Heart right ventricle (tissue), 16 donors: Measurements from ENCODE around the gene NFIL3. TPM values are rescaled to one million over a fixed set of nuclear protein-coding genes. Genes with fewer than 3 reads are reported as not detected.

Experiments used
- ATAC-seq, 8 donors: fragments of 200-7000 bp; cut with Tn5 transposase; one replicate each; pipeline ENCODE4 v1.9.1; 2020; ENCODE audit warnings: mild to moderate bottlenecking in 8 of 8, moderate library complexity in 8 of 8, moderate number of reproducible peaks in 1 of 8
- DNase-seq, 2 donors: peaks; one replicate each; pipeline ENCODE4 v3.0.0-alpha.2; 2020
- H3K27ac ChIP-seq, 10 donors: fragments of 200-600 bp; sonication (generic) in 2 of 10; one replicate each; pipeline versions ENCODE4 v1.5.0 to v1.8.0; 2020 to 2022; ENCODE audit warnings: mild to moderate bottlenecking in 3 of 10
- H3K27me3 ChIP-seq, 7 donors: fragments of 200-600 bp; one replicate each; pipeline ENCODE4 v1.8.0; 2021 to 2022; ENCODE audit warnings: mild to moderate bottlenecking in 2 of 7
- H3K36me3 ChIP-seq, 9 donors: fragments of 200-600 bp; sonication (generic) in 1 of 9; one replicate each; pipeline versions ENCODE4 v1.5.0 to v1.8.0; 2020 to 2022; ENCODE audit warnings: mild to moderate bottlenecking in 2 of 9
- H3K4me1 ChIP-seq, 9 donors: fragments of 200-600 bp; sonication (generic) in 1 of 9; one replicate each; pipeline versions ENCODE4 v1.5.0 to v1.8.0; 2020 to 2022; ENCODE audit warnings: mild to moderate bottlenecking in 4 of 9
- H3K4me3 ChIP-seq, 10 donors: fragments of 200-600 bp; sonication (generic) in 2 of 10; one replicate each; pipeline versions ENCODE4 v1.5.0 to v1.8.0; 2020 to 2022; ENCODE audit warnings: mild to moderate bottlenecking in 7 of 10, moderate library complexity in 2 of 10
- H3K9me3 ChIP-seq, 11 donors: fragments of 200-600 bp in 10 of 11; sonication (generic) in 2 of 11; one replicate each; pipeline versions ENCODE4 v1.5.0 to v1.8.0; 2013 to 2022; ENCODE audit warnings: mild to moderate bottlenecking in 2 of 11, control low read depth in 1 of 11, moderate library complexity in 1 of 11
- WGBS, 2 donors: extraction: QIAGEN DNeasy Blood & Tissue Kit; methylation state at CpG; one replicate each; pipeline ENCODE4 v1.1.7; 2013; ENCODE audit warnings: inconsistent platforms in 1 of 2; 5-methylcytosine and 5-hydroxymethylcytosine counted together
- intact Hi-C, 10 donors: fragments of 100-400 bp; cut with DNase I; formaldehyde crosslinking; loops; one replicate each; pipeline versions ENCODE4 v1.11.1 to v1.14.2; 2022
- polyA plus RNA-seq, 2 donors: library from polyadenylated mRNA; stranded (reverse); fragments of 200-250 nt; gene quantifications; one replicate each; pipeline ENCODE4 v1.2.3, GENCODE V29; 2013
- total RNA-seq, 10 donors: library from RNA; stranded (reverse); fragmentation: NEBNext Ultra II Directional in 3 of 10; extraction: Animal tissue kit (Norgen Biotek cat#: 25700) in 3 of 10; gene quantifications; one replicate each; pipeline versions ENCODE4 v1.2.1 to v1.2.4, GENCODE V29; 2021 to 2023
- TF ChIP-seq, protein P1 (sequence below), 9 donors: fragments of 200-600 bp; sonication (generic) in 2 of 9; IDR thresholded peaks; one replicate each; pipeline versions ENCODE4 v1.5.0 to v1.8.0; 2021 to 2022; ENCODE audit warnings: antibody characterized with exemption in 9 of 9, mild to moderate bottlenecking in 5 of 9, moderate library complexity in 1 of 9
- donor health status: Arrhythmogenic right ventricular cardiomyopathy.
- donor health status: ischemic (EF 13 %, LVEDD 7.1; RV severe dilation, severe dysfunction).
- donor health status: healthy with polysubstance abuse.
- donor health status: DM: no; HTN: yes; CAD: no.
- donor health status: DM: no; HTN: no; CAD: no.
- donor health status: ischemic (EF 25% LVEDD 6.9; RV normal size, moderate dysfunction).
- donor health status: ischemic (EF 25% LVEDD 5.7; RV mildly dilated, moderate dysfunction).
- donor health status: healthy.
- donor health status: DM: yes; HTN: yes; CAD: no.
- donor health status: Ischemic cardiomyopathy.
- donor health status: ischemic (EF 35%, LVEDD 5.7; RV mildly dilated, moderate dysfunction).
- donor health status: nonischemic (EF 11% LVEDD 7.7; RV severe dilation, severe dysfunction).
- donor health status: DM: yes; HTN: yes; CAD: no.
- donor health status: PGD.
- donor health status: ischemic (EF 29% LVEDD 5.4; RV normal size, mild dysfunction).
- donor health status: nonischemic (EF 23%, LVEDD 6.1; RV moderate dilation, normal function).

The NFIL3 gene
- total and polyA plus RNA-seq, 12 donors: 10.8 to 88.0 (median 26.9) TPM

DNA sequence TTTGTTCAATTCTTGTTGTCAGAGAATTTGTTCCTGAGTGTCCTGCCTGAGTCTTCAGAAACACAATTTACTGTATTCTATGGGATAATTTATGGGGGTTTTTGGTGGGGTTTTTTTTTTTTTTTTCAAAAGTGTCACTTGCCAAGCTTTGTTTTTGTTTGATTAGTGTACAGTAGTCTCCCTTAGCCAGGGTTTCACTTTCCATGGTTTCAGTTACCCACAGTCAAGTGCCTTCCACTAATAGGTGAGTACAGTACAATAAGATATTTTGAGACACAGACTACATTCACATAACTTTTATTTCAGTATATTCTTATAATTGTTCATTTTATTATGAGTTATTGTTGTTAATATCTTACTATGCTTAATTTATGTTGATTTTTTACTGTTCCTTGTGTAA, 36.9 kb downstream of the NFIL3 start:
- intact Hi-C loops: no loop called here
- Histone ChIP-seq H3K36me3 (no peaks in the 10 kb centered on the region), H3K9me3 (no peaks in the 10 kb centered on the region), H3K4me1 (no peaks in the 10 kb centered on the region), H3K27me3 (no peaks in the 10 kb centered on the region), H3K27ac (no peak overlapping the region), H3K4me3 (no peak overlapping the region)
- no peak for ATAC-seq
- TF ChIP-seq, protein P1, sequence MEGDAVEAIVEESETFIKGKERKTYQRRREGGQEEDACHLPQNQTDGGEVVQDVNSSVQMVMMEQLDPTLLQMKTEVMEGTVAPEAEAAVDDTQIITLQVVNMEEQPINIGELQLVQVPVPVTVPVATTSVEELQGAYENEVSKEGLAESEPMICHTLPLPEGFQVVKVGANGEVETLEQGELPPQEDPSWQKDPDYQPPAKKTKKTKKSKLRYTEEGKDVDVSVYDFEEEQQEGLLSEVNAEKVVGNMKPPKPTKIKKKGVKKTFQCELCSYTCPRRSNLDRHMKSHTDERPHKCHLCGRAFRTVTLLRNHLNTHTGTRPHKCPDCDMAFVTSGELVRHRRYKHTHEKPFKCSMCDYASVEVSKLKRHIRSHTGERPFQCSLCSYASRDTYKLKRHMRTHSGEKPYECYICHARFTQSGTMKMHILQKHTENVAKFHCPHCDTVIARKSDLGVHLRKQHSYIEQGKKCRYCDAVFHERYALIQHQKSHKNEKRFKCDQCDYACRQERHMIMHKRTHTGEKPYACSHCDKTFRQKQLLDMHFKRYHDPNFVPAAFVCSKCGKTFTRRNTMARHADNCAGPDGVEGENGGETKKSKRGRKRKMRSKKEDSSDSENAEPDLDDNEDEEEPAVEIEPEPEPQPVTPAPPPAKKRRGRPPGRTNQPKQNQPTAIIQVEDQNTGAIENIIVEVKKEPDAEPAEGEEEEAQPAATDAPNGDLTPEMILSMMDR (IDR thresholded peaks at IDR 0.05): no peak
- no peak for DNase-seq

DNA sequence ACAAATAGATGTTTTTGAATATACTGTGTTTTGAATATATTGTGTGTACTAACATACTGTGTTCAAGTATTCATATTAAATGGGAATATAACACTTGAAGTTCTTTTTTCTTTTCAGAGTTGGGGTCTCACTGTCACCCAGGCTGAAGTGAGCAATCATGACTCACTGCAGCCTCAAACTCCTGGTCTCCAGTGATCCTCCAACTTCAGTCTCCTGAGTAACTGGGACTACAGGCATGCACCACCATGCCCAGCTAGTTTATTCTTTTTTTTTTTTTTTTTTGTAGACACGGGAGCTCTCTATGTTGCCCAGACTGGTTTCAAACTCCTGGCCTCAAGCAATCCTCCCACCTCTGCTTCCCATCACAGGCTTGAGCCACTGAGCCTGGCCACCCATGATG, 38.7 kb downstream of the NFIL3 start:
- TF ChIP-seq, protein P1 (IDR thresholded peaks at IDR 0.05): no peak
- WGBS, 2 donors: 85 to 100% methylated on average over 1 of the region's 1 CpG
- intact Hi-C loops: no loop called here
- no peaks in the 10 kb centered on the region for H3K36me3 ChIP-seq
- no peaks in the 10 kb centered on the region for H3K9me3 ChIP-seq
- H3K4me1 ChIP-seq: no peaks in the 10 kb centered on the region
- no peak overlapping the region for H3K4me3 ChIP-seq
- DNase-seq (no peak), ATAC-seq (no peak)
- no peak overlapping the region for H3K27ac ChIP-seq
- no peaks in the 10 kb centered on the region for H3K27me3 ChIP-seq

DNA sequence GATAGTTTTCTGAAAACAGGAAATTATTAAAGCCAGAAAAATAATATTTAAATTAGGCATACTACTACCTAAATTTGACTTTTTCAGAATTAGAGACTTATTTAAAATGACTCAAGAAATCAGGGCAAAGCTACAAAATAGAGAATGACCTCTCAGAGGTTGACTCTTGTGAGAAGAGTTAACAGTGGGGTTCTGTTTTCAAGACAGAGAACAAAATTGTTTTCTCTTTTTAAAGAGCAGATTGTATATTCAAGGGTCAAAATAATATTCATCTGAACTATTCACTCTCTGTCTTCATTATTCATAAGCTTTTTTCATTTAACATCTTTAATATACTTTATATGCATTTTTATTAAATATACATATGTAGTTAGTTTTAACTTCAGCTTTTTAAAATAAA, 40.1 kb downstream of the NFIL3 start:
- Histone ChIP-seq H3K4me3 (no peak overlapping the region), H3K27ac (no peak overlapping the region), H3K27me3 (no peaks in the 10 kb centered on the region), H3K4me1 (peaks cover 0 to 8% (median 0%) of the 10 kb centered on the region in 9 donors), H3K36me3 (no peaks in the 10 kb centered on the region), H3K9me3 (no peaks in the 10 kb centered on the region)
- intact Hi-C loops: no loop called here
- TF ChIP-seq, protein P1 (IDR thresholded peaks at IDR 0.05): no peak
- DNase-seq: no peak
- ATAC-seq: no peak

DNA sequence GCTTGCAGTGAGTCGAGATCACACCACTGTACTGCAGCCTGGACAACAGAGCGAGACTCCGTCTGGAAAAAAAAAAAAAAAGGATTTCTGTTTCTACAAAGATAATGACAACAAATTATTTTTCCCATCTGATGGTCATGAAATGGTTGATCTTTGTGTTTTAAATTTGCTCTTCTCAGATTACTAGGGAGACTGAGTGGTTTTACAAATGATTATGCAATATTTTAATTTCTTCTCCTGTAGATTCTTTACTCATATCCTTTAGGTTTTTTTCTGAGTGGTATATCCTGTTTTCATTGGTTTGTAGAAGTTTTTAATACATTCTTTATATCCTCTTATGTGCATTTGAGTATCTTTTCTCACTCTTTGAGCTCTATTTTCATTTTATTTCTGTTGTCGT, 41.3 kb downstream of the NFIL3 start:
- Histone ChIP-seq H3K4me1 (peaks cover 0 to 10% (median 0%) of the 10 kb centered on the region in 9 donors), H3K36me3 (no peaks in the 10 kb centered on the region), H3K4me3 (no peak overlapping the region), H3K9me3 (no peaks in the 10 kb centered on the region), H3K27ac (no peak overlapping the region), H3K27me3 (no peaks in the 10 kb centered on the region)
- intact Hi-C loops: no loop called here
- TF ChIP-seq, protein P1 (IDR thresholded peaks at IDR 0.05): no peak
- no peak for DNase-seq
- no peak for ATAC-seq
- 94 to 95% methylated on average over 4 of the region's 4 CpGs for WGBS, 2 donors

DNA sequence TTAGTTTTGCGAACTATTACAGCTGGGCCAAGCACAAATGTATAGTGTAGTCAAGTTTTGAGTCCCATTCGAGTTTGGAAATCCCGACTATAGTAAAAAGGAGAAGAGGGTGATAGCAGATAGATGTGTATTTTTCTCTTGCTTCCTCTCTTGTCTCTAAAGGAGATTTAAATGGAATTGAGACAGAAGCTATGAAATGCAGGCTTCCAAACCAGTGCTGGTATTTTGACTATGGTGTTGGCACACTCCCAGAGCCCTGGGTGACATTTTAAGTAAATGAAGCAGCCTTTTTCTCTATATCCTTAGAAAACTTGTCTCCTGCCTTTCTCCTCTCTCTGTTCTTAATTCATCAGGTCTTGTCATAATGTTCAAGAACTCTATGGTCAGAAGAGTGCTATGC, 44.2 kb downstream of the NFIL3 start:
- no peaks in the 10 kb centered on the region for H3K9me3 ChIP-seq
- H3K27me3 ChIP-seq: no peaks in the 10 kb centered on the region
- ATAC-seq: no peak
- TF ChIP-seq, protein P1 (IDR thresholded peaks at IDR 0.05): no peak
- no peaks in the 10 kb centered on the region for H3K36me3 ChIP-seq
- H3K27ac ChIP-seq: no peak overlapping the region
- no peak overlapping the region for H3K4me3 ChIP-seq
- intact Hi-C loops: loop anchor here in 1 of 10 donors (10.0 kb wide), 1 partner anchor 65 kb away; no protein-coding TSS in a partner anchor
- DNase-seq: no peak
- peaks cover 0 to 18% (median 0%) of the 10 kb centered on the region in 9 donors for H3K4me1 ChIP-seq
- 61 to 72% methylated on average over 3 of the region's 3 CpGs for WGBS, 2 donors
